Tibial nerve (tissue), 4 donors: ENCODE measurements around the gene MLC1.

Experiments
- CTCF ChIP-seq, 5 experiments: fragments of 200-600 bp in 3 of 5; fragments of 450-650 bp in 2 of 5; sonication (generic) in 3 of 5; IDR thresholded peaks; one replicate each; pipeline ENCODE4 v1.5.1; 2016 to 2019; ENCODE audit warnings: antibody characterized with exemption in 5 of 5, mild to moderate bottlenecking in 3 of 5, moderate library complexity in 2 of 5
- EP300 ChIP-seq, 2 donors: sonication (generic); formaldehyde crosslinking; IDR thresholded peaks; one replicate each; pipeline ENCODE4 v1.6.1; 2017; ENCODE audit warnings: antibody characterized with exemption in 2 of 2, mild to moderate bottlenecking in 1 of 2
- POLR2A ChIP-seq, 2 donors: fragments of 450-650 bp; IDR thresholded peaks; one replicate each; pipeline ENCODE4 v1.6.1; 2017; ENCODE audit warnings: antibody characterized with exemption in 2 of 2, mild to moderate bottlenecking in 2 of 2, moderate library complexity in 2 of 2

GRCh38 chr22:50014053-50014501 lies 71.1 kb downstream of the MLC1 start:
- TF ChIP-seq CTCF (IDR thresholded peaks at IDR 0.05) (no peak), POLR2A (IDR thresholded peaks at IDR 0.05) (no peak), EP300 (IDR thresholded peaks at IDR 0.05) (no peak)
